AG08395 (cell line): ENCODE data around the gene PMP22.

Source experiments
- DNase-seq: peaks from one replicate; pipeline ENCODE4 v3.0.0; 2012; ENCODE audit warnings: mixed read lengths, low spot score

Gene PMP22

DNA sequence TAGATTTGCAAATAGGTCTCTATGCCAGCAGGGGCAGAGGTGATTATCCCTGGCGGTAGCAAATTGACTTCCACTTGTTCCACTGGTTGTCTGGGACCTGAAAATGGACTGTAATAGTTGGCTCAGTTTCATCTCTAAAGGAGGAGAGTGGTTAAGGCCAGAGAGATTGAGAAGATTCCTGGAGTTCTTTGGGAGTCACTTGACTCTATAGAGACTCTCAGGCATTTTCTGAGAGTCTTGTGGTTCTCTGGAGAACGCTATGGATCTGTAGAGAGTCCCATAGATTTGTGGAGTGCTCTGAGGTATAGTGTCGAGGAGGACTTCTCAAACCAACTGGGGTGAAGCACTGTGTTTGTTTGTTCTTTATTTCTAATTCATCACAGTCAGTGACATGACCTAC lies 8.9 kb upstream of the PMP22 start:
- no peak for DNase-seq

DNA sequence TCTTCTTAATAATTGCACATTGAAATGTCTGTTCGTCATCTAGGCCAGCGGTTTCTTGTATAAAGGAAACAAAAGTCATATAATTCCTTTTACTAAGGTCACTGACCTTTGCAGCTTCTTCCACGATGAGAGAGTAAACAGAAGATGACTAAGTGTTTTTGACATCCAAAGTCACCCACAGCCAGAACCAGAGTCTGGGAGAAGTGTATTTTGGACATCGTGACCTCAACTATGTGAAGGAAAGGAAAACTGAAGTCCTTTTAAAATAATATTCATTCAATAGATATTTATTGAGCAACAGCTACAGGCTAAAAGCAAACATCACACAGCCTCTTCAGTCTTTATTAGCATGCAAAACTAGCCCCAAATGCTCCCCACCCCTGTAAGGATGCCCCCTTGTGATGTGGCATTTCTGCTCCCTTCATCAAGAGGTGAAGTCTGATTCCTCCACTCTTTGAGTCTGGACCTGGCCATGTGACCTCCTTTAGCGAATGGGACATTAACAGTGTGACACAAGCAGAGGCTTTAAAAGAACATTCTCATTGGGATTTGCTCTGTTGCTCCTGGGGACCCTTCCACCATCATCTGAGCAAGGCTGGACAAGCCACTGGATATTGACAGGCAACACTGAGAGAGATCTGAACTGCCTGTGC lies 8.1 kb upstream of the PMP22 start:
- DNase-seq = peak; percentile 88

DNA sequence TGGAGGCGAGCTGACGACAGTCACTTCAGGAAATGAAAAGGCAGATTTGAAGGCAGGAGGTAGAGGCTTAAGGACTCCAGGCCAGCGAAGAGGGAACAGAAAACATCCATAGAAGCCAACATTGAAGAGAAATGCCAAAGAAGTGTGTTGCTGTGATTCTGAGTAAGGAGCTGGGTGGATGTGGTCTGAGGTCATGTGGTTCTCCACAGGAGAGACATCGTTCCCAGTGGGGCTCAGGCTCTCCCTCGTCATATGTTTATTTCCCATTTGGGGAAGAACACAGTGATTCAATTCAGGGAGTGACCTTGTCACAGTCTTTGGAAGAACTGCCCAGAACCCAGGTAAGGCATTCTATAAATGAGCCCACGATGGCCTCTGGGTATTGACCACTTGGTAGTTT lies 6.6 kb upstream of the PMP22 start:
- DNase-seq = no peak

DNA sequence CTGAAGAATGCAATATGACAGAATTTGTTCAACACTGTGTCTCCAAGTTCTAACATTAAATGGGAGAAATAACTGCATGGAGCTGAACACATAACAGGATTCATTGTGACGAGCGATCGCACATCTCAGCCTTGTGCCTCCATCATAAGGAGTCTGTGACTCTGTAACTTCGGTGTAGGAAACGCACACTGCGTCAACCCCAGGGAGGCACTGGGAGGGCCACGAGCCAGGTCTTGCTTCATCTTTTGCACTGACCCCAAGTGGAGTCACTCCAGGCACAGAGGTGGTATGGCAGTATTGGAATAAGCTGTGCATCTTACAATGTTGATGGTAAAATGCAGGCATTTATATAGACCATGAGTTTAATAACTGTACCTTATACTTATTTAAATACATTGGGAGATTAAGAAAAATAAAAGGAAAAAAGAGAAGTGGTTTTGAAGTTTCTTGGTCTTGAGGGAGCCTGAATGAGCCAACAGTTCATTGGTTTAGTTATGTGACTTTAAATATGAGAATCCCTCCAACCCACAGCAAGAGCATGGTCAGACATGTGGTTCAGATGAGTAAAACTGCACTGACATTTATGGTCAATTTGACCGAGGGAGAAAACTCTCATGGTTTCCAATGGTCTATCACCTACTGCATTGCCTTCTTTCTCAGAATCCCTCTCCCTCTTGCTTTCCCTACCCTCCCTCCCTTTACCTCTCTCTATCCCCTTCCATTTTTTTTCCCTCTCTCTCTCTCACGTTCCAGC lies 5.7 kb upstream of the PMP22 start:
- no peak for DNase-seq

DNA sequence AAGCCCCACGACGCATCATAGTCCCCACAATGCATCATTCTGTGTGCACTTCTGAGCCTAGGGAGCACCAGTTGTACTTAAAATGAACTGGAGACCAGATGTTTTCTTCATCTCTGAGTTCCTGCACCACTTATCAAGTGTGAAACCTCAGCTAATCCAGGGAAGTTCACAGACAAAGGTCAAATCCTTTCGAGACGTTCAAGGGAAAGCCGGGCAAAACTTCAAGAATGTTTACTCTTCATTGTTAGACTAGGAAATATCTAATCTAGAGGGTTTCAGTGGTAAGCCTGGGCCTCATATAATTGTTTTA lies 4.6 kb upstream of the PMP22 start:
- no peak for DNase-seq

DNA sequence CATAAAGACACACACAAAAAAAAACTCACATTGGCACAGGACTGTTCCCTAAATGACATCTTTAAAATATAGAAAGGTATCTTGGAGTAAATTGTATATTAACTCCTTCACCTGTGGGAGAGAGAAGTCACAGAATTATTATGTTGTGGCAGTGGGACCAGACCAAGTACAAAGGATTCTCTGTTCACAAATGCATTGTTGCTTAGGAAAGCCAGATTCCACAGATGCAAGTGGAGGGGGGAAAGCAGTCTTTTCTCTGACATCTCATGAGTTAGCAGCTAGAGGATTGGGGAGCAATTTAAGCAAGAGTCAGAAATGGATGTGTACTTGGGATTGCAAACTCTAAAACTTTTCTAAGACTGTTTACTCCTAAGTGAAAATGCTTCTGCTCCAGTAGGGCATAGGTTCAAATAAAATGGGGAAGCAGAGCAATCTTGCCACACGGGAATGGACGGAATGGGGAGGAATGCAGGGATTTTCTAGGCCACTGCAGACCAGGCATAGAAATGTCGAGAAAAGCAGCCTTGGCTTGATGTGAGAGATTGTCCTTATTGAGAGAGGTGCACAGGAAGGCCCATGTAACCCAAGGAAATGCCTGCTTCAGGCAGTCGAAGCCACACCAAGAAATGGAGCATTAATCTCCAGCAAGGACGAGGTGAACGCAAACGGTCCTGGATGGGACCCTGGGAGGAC lies 4.1 kb upstream of the PMP22 start:
- DNase-seq = no peak

DNA sequence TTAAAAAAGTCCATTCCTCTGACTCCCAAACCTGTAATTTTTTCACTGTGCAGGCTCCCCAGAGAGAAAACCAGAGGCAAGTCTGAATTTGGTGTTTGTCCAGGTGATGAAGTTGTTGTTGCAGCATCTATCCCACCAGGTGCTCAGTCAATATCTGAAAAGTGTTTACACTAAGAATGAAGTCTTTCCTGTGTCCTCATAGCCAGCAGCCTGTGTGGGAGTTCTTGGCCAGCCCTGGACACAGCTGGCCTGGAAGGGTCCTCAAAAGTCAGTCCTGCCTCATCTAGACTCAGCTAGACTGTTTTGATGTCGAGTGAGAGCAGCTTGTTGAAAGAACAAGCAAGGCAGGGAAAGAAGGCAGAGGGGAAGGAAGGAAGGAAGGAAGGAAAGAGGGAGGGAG lies 3.3 kb upstream of the PMP22 start:
- DNase-seq = no peak

DNA sequence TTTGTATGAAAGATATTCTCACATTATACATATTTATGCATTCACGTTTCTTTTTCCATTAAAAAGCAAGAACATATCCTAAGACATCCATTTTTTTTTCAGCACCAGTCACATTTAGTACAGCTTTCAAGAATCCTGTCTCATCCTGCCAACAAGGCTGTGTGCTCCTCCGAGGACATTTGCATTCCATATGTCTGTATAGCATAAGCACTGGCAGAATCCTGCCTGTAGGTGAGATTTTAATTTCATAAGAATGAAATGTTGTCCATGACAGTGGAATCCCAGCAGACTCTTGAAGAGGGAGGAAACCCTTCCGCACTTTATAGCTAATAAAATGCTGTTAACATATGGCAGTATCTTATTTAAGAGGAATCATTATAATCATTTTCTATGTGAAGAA lies 2.9 kb upstream of the PMP22 start:
- DNase-seq = no peak

DNA sequence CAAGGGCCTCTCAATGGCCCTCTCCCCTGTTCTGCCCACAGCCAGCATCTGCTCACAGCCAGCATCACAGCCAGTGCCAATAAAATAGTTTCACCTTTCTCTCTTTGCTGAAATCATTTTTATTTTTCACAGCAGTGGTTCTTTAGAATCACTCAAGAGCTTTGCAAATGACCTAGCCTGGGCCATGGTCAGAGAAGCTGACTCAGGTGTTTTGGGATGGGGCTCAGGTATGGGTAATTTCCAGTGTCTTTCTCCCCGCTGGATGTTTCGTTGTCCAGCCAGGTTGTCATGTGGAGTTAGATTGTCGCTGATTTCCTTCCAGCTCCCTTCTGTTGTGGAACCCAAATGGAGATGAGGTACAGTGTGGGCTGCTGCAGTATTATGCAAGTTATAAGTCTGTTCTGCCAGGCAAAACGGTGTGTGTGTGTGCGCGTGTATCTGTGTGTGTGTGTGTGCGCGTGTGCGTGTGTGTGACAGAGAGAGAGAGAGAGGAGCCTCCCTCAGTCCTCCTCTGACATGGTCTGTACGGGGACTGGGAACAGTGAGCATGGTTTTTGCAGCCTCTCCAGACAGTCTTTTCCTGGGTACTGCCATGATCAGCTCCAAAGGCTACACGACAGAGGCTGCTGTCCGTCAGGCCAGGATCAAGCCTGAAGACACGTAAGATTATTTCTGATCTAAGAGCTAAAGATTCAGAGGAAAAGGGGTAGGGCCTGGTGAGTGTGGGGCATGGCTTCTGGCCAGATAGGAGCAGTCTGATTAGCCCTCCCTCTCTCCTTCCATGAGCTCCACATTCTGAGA lies 1.4 kb upstream of the PMP22 start:
- DNase-seq = no peak

DNA sequence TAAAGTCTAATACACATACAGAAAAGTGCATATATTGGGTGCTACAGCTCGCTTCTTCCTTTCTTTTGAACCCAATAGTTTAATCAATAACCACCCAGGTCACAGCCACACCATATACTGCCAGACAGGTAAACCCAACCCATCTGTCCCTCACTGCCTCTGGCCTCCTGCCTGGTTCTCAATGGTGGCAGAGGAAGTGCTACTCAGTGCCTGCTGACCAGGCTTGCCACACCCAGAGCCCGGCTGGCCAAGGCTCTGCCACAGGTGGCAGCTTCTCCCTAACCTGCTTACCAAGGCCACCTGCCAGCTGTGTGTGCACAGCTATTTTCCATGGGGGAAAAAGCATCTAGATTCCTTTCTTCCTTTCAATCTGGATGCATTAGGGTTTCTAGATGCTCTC lies 584 bp downstream of the PMP22 start:
- DNase-seq = no peak

DNA sequence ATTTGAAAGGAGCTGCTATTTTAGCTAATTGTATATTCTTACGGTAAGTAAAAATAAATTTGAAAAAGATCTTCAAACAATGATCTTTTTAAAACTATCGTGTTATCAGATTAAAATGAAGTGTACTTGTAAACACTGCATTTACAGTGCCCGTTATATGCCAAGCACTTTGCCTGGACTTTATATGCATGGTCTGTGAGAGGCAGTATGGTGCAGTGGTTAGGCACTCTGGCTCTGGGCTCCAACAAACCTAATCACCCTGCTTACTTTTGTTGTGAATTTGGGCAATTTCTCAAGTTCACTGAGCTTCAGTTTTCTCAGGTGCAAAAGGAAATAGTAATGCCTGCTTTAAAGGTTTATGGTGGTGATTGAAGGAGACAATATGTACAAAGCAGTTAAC lies 1.4 kb downstream of the PMP22 start:
- DNase-seq = no peak

DNA sequence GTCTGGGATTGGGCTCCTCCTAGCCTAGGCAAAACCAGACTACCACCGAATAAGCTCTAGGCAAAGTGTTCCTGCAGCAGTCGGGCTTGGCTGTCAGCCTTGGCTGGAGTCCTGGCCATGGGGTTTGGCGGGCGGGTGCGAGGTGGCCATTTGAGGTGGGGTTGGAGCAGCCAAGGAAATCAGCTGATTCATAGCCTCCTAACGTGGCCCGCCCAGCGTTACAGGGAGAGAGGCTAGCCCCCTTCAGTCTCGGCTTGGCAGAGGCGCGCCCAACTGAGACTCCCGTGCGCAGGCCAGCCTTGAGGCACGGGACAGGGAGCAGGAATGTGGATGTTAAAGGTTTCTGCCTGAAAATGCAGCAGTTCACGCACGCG lies 1.9 kb downstream of the PMP22 start:
- DNase-seq = peak; percentile 86

DNA sequence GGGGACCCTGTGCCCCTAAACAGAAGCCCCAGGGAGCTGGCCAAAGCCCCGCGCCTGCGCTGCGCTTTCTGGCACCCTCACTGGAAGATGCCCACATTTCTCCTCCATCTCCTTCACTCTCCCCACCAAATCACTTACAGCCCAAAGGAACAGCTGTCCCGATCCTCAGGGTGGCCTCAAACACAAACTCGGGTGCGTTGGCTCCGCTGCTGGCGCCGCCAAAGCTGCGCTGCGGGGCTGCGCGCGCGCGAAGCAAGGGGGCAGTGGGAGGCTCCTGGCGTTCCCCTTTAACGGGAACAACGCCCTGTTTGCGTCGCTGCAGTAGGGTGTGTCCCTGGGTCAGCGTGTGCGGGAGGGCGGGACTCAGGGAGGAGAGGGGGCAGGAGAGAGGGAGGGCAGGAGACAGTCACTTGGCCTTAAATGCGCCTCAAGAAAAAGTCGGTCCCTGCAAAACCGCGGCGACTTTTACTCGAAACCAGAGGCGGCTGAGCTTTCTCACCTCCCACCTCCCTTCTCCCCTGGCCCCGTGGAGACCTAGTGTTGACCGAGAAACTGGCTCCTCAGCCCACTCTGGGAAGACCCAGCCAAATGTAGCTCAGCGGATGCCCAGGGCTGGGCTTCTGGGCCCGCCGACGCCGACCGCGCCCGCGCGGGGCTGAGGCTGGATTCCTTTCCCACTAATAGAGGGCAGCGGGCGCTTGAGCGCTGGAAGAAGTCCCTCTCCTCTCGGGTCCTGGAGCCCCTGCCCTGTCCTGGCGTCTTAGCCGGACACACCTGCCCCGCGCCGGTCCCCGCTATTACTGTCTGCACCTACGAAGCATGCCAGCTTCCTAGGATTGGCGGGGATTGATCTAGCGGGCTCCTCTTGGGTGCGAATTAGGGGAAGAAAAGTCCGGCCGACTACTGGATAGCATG lies 2.6 kb downstream of the PMP22 start:
- DNase-seq = peak; percentile 91

DNA sequence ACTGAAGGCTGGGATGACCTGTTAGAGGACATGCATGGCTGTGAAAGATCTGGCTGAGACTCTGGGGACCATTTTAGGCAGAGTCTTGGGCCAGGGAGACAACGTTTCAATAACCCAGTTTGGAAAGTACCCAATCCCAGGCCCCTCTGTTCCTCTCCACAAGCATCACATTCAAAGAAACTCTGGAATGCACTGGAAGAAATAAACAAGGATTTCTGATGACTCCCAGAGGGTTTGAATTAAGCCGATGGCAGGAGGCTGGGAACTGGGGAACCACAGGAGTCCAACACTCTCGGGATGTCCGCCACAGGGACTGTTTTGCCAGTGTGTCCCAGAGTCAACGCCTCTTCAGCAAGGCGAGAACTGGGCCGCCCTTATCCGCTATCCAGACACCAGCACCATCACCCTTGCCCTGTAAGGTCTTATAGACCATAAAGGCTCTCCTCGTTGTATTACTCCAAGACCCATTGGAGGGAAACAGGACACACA lies 3.3 kb downstream of the PMP22 start:
- DNase-seq = no peak

DNA sequence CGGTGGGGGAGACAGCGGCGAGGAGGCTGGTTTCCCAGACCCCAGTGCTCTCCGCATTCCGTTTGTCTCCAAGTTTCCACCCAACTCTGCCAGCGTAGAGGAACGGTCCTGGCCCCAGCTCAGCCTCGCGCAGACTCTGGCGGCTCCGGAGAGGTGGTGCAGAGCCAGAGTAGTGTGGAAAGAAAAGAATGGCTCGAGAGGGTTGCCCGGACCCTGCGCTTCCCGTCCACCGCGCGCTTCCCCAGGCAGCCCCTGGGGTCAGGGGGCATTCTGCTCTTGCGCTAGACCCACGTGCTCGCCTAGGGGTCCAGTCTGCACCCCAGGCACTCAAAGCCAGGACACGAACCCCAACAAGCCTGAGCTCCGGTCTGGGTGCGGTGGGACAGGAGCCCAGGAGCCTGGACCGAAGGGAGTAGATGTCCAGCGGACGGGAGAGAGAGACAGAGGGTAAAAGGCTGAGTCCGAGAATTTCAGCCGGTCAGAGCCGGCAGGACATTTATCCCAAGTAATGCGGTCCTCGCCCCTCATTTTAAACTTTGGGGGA lies 3.8 kb downstream of the PMP22 start:
- peak; percentile 58 for DNase-seq

DNA sequence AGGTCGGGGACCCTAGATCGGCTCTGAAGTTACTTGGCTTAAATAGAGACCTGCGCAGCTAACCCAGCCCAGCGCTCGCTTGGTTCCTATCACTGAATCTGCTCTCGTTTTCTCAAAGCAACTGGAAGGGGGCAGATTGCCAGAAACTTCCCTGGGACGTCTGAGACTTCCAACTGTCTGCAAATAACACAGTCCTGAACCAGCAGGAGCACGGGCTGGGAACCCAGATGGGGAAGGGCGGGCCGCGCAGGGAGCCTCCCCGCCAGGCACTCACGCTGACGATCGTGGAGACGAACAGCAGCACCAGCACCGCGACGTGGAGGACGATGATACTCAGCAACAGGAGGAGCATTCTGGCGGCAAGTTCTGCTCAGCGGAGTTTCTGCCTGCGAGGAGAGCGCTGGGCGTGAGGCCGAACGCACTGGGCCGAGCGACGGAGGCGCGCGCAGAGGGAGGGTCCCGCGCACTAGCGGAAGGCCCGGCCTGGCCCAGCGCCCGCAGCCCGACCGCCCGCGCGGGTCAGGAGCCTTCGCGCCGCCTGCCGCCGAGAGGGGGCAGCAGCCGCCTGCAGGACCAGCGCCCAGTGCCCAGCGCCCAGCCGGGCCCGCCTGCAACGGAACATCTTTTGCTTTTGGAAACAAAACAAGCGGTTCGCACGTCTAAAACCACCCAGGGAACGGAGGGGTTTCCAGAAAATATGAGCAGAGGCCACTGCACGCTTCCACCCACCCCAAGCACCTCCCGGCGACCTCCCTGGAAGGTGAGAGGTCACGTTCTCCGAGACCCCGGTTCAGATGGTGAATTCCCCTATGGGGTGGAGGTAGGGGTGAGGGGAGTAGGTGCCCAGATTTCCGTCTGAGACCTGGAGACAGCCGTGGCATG lies 4.5 kb downstream of the PMP22 start:
- peak; percentile 84 for DNase-seq

DNA sequence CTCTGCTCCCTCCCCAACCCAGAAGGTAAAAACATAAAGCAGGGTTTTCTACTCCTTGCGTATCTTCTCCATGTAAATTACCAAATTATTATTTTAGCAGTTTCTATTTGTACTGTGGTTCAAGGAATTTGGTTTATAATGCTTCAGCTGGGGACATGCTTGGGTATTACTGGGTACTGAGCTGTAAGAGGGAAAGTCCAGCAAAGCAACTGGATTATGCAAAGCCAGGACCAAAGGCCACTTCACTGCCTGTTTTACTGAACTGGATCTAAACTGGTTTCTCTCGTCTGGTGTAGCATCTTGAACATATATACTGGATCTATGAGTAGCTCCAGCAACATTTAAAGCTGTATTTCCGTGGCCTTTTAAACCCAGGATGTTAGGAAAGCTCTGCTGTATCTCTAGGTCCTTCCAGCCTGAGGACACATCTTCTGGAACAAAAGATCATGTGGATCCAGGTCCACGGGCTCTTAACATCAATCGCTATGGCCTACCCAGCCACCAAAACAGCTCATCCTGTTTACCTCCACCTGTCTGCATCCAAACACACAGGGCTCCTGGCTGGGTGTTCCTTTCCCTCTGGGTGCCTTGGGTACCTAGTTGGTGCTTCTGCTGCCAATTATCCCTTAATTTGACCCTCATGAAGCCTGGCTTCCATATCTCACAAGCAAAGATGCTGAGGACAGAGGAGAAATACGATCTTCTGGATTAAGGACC lies 7.2 kb downstream of the PMP22 start:
- DNase-seq = no peak

DNA sequence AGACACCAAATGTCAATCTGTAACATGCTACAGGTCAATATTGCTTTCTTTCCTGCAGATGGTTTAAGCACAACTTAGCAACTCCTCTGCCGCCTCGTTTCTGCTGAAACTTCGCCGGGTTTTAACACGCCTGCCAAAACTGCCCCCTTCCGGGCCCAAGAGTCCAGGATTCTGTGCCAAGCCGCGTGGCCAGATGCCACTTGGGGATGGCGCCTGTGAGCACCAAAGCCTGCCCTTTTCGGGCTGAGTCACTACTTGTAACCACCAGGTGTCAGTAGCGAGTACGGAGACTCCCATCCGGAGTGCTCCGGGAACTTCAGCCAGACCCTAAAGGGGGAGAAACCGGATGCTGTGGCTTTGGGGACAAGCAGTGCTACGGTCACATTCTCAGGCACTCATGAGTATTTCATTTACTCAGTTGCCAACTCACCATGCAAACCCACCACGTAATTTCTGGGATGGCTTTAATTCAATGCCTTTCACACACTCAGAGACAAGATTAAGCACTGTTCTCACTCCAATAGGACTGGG lies 7.8 kb downstream of the PMP22 start:
- peak; percentile 86 for DNase-seq

DNA sequence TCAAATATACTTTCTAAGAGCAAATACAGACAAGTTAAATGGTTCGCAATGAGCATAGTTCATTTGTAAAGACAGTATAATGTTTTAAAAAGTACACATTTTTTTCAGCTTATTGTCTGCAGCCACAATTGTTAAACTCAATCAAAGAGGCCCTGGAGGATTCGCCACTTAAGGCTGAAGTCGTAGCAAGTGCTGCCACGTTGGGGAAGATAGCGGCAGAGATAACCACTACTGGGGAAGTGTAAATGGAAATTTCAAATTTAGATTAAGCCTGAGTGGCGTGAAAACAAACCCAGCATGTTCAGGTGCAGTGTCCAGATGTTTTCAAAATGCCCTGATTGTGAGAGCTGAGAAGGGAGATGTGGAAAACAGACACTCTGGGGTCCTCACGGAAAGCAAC lies 8.4 kb downstream of the PMP22 start:
- DNase-seq = no peak
